ENCODE measurements around the gene ATP11A. TPM values are rescaled to one million over a fixed set of nuclear protein-coding genes. Genes with fewer than 3 reads are reported as not detected.

The ATP11A gene
- total and polyA plus RNA-seq, 10 of the 15 experiments (the other 5 are each of a cell fraction or from before 2014, with no cell fraction given) = 1.4 to 69.6 (median 14.4) TPM

- TF ChIP-seq CUX1 (IDR thresholded peaks at IDR 0.05; ENCODE audit: insufficient replicate concordance, low read depth, low read length) = no peak
- peak; percentile 95 for TF ChIP-seq DPF2 (IDR thresholded peaks at IDR 0.05)
- TF ChIP-seq ZBTB33 (IDR thresholded peaks at IDR 0.05) = no peak
- TF ChIP-seq POLR2AphosphoS2 (IDR thresholded peaks at IDR 0.05; ENCODE audit: low read depth, low read length) = no peak
- TF ChIP-seq STAT3 (IDR thresholded peaks at IDR 0.05; ENCODE audit: low read depth, low read length) = no peak
- TF ChIP-seq NFIC (IDR thresholded peaks at IDR 0.05; ENCODE audit: low read depth, low read length) = no peak
- TF ChIP-seq ZNF274 (IDR thresholded peaks at IDR 0.05; ENCODE audit: insufficient read depth, insufficient read length) = no peak
- TF ChIP-seq TCF3 (IDR thresholded peaks at IDR 0.05; ENCODE audit: borderline replicate concordance, insufficient read depth, low read depth, low read length) = no peak
- no peak for TF ChIP-seq ZNF687 (IDR thresholded peaks at IDR 0.05)
- TF ChIP-seq MAX (IDR thresholded peaks at IDR 0.05; ENCODE audit: low read depth, low read length) = no peak
- peak; percentile 84 for TF ChIP-seq NBN (IDR thresholded peaks at IDR 0.05)
- peak; percentile 78 for TF ChIP-seq PBX3 (IDR thresholded peaks at IDR 0.05; ENCODE audit: insufficient replicate concordance, low read depth, low read length)
- TF ChIP-seq HDGF (IDR thresholded peaks at IDR 0.05) = peak; percentile 40; the same call in 1 of the 2 replicates
- no peak for TF ChIP-seq HCFC1 (IDR thresholded peaks at IDR 0.05; ENCODE audit: low read length)
- peak; percentile 90 for TF ChIP-seq MTA2 (IDR thresholded peaks at IDR 0.05; ENCODE audit: low read depth)
- TF ChIP-seq ZSCAN29 (IDR thresholded peaks at IDR 0.05) = no peak
Measured at GRCh38 chr13:112768795-112769481, 79.1 kb downstream of the ATP11A start (continued).

Data from GM12878 (cell line).